NCI-H2029 (cell line): ENCODE data around the gene TNNT3.

ENCODE experiments used
- DNase-seq: peaks from one replicate; lab custom pipeline; 2025; lab: John Stamatoyannopoulos, UW

The TNNT3 gene

GRCh38 chr11:1923201-1923956, 3.9 kb downstream of the TNNT3 start:
- DNase-seq, result no peak

- DNase-seq, result no peak
Observed at GRCh38 chr11:1924181-1924580, 4.7 kb downstream of the TNNT3 start.

GRCh38 chr11:1924646-1925372, 5.3 kb downstream of the TNNT3 start:
- DNase-seq, result no peak

GRCh38 chr11:1925373-1926155, 6.1 kb downstream of the TNNT3 start:
- DNase-seq, result no peak

- no peak for DNase-seq
Observed at GRCh38 chr11:1926156-1927025, 6.9 kb downstream of the TNNT3 start.

GRCh38 chr11:1927026-1927847, 7.7 kb downstream of the TNNT3 start:
- no peak for DNase-seq

- DNase-seq, result no peak
Observed at GRCh38 chr11:1927848-1928469, 8.5 kb downstream of the TNNT3 start.

GRCh38 chr11:1928470-1928890, 9.0 kb downstream of the TNNT3 start:
- no peak for DNase-seq

GRCh38 chr11:1928891-1929541, 9.5 kb downstream of the TNNT3 start:
- DNase-seq, result no peak

GRCh38 chr11:1929621-1930461, 10.3 kb downstream of the TNNT3 start:
- DNase-seq, result no peak

- DNase-seq, result no peak
Observed at GRCh38 chr11:1930462-1930830, 10.9 kb downstream of the TNNT3 start.

- DNase-seq, result no peak
Observed at GRCh38 chr11:1931341-1932104, 12.0 kb downstream of the TNNT3 start.

- no peak for DNase-seq
Observed at GRCh38 chr11:1932105-1932480, 12.6 kb downstream of the TNNT3 start.

GRCh38 chr11:1932681-1933080, 13.2 kb downstream of the TNNT3 start:
- no peak for DNase-seq

- DNase-seq, result no peak
Observed at GRCh38 chr11:1933416-1934334, 14.2 kb downstream of the TNNT3 start.

- no peak for DNase-seq
Observed at GRCh38 chr11:1934335-1935155, 15.0 kb downstream of the TNNT3 start.
